ENCODE data around the gene RNMT.
"Not testable (repeated sequence)": the region's sequence is repeated elsewhere in the genome, so short reads cannot be mapped to it uniquely, and the experiment has no call there.

The RNMT gene

DNA sequence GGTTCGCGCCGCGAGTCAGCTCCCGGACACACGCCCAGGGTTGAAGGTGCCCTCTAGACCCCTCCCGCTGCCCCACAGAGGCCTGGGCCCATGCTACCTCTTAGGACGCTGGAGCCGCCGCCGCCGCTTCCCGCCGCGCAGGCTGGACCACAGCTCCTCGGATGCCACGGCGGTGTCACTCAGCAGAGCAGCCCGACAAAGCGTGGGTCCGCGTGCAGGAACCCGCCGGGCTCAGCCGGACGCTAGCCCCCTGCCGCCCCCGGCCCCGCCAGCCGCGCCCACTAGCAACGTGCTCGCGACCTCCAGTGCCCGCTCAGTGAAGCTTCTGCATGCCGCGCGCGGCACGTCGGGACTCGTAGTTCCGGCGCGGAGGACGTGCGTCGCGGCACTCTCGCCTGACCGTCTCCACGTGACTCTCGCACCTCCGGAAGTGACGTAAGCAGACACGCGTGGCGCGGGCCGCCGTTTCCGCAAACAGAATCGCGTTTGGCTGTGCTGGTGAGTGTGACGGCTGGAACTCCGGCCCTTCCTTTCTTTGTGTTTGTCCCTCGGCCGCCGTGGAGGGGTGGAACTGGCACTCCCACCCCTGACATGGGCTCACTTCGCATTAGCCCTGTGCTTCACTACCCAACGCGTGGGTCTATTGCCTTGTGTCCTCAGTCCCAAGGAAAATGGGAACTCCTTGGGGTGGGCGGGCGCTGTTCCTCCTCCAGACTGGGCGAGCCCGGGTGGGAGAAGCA lies at the start of gene RNMT, which contains the start of gene FAM210A:
Gene RNMT (plus strand): TSS at position 442 of the 740 bp plus-strand sequence. CDS start 4,845 bp downstream, outside the sequence.
Gene FAM210A (minus strand): TSS at position 327 of the 740 bp plus-strand sequence. CDS start 44,481 bp downstream, outside the sequence.
- peak; percentile 96 for DNase-seq

- DNase-seq: not testable (repeated sequence)
Observed at GRCh38 chr18:13677350-13677749, 49.1 kb upstream of the RNMT start.

DNA sequence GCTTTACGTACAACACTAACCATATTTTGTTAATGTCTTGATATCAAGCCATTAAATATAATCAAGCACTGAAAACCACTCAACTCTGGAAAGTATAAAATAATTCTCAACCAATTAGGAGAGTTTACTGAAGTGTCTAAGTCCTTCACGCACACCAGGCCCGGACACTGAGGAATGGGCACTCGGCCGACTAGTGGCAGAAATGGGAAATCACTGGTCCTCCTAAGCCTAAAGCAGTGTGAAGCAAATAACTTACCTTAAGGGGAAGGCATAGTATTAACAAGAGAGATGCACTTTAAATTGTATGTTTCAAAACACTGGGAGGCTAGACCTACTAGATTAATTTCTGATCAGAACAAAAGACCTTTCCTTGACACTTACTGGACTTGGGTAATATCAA lies 45.9 kb upstream of the RNMT start:
- no peak for DNase-seq

- no peak for DNase-seq
Observed at GRCh38 chr18:13681701-13682100, 44.8 kb upstream of the RNMT start.

- DNase-seq: no peak
Observed at GRCh38 chr18:13684546-13684945, 41.9 kb upstream of the RNMT start.

GRCh38 chr18:13688191-13689136 lies 38.0 kb upstream of the RNMT start:
- no peak for DNase-seq

DNA sequence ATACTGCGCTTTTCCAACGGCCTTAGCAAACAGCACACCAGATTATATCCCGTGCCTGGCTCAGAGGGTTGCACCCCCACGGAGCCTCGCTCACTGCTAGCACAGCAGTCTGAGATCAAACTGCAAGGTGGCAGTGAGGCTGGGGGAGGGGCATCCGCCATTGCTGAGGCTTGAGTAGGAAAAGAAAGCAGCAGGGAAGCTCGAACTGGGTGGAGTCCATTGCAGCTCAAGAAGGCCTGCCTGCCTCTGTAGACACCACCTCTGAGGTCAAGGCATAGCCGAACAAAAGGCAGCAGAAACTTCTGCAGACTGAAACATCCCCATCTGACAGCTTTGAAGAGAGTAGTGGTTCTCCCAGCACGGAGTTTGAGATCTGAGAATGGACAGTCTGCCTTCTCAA lies 36.4 kb upstream of the RNMT start:
- DNase-seq: not testable (repeated sequence)

- not testable (repeated sequence) for DNase-seq
Observed at GRCh38 chr18:13695337-13695736, 31.1 kb upstream of the RNMT start.

DNA sequence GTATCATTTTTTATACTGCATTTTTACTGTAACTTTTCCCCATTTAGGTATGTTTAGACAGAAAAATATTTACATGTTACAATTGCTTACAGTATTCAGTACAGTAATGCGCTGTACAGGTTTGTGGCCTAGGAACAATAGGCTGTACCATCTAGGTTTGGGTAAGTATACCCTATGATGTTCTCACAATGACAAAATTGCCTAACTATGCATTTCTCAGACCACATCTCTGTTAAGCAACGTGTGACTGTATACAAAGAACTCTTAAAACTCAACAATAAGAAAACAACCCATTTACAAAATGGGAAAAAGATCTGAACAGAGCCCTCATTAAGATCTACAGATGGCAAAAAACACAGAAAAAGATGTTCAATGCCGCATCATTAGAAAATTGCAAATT lies 29.5 kb upstream of the RNMT start:
- DNase-seq: no peak

GRCh38 chr18:13700153-13700552 lies 26.3 kb upstream of the RNMT start:
- no peak for DNase-seq

DNA sequence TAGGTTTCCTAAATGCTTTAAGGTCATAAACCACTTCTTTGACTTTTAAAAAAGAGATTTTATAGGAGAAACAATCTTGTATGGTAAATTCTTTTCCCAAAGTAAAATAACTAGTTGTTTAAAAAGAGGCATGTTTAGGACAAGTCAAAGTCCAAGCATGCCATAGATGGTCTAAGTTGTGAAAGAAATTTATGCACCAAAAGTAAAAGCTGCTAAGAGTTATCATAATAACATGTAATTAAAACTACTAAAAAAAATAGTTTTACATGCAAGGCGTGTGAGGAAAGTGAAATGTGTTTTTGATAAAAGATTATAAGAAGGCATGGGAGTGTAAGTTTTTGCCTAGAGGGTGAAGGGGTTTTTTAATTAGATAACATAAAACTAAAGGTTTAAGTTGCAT lies 22.6 kb upstream of the RNMT start:
- DNase-seq: no peak

DNA sequence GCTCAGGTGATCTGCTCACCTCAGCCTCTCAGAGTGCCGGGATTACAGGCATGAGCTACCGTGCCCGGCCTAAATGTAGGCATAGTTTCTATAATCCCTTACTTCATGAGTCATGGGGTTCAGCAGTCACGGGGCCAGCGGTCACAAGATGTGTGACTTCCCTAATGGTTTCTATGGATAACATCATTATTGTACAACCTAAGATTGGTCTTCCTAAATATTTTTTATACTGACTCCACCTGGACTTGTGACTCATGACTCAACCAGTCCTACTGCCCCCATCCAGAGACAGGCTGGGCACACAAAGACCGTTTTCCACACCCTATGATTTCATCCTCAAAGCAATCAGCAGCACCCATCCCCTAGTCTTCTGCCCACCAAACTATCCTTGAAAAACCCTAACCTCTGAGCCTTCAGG lies 16.1 kb upstream of the RNMT start:
- peak; percentile 12 for DNase-seq

GRCh38 chr18:13712400-13713131 lies 13.9 kb upstream of the RNMT start:
- no peak for DNase-seq

DNA sequence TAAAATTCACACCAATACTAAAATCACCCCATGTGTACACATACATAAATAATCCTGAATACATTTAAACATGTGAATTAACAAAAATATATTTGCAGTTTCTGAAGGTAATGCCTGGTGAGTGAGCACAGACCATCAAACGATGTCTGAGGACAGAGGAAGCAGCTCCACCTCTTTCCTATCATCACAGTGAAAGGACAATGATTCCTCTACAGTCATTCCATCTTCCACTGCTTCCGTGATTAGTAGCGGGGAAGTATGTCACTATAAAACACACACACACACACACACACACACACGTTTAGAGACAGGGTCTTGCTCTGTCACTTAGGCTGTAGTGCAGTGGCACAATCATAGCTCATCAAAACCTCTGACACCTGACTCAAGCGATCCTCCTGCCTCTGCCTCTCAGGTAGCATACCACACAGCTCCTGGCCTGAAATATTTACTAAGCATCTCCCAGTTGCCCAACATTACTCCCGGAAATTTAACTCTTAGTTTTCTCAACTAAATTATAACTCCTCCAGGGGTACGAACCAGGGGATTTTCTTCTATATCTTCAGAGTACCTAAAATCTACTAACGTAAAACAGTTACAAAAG lies 12.9 kb upstream of the RNMT start:
- no peak for DNase-seq

- no peak for DNase-seq
Observed at GRCh38 chr18:13715330-13715729, 11.1 kb upstream of the RNMT start.

GRCh38 chr18:13716916-13717315 lies 9.6 kb upstream of the RNMT start:
- no peak for DNase-seq

DNA sequence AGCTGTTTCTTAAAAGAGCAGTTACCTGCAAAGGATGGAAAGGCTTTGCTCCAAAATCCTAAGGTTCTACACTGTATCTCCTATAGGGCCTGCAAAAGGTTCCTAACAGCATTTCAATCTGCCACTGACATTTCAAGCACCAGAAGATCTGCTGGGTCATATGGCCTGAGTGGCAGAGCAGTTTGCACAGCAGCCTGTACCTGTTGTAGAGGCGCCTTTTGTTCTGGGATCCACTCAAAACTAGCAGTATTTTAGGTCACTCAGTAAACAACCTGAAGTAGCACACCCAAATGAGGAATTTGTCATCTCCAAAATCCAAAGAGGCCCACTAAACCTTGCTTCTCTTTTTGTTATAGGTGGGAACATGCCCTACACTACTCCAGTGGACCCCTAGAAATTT lies 6.3 kb upstream of the RNMT start:
- no peak for DNase-seq

DNA sequence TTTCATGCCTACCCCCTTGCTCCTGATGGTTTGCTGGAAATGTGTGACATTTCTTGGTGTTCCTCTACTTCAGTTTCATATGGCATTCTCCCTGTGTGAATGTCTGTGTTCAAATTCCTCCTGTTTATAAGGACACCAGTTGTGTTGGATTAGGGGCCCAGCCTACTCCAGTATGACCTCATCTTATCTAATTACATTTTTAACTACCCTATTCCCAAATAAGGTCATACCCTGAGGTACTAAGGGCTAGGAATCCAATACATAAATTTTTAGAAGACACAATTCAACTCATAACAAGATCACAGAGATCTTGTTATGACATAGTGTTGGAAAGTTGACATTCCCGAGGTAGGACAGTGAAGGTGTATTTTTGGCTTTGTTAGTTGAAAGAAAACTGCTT lies 5.6 kb upstream of the RNMT start:
- no peak for DNase-seq

GRCh38 chr18:13725566-13726231 lies 774 bp upstream of the RNMT start:
- DNase-seq: peak; percentile 2

GRCh38 chr18:13726972-13727331 lies 479 bp downstream of the RNMT start:
- peak; percentile 36 for DNase-seq

DNA sequence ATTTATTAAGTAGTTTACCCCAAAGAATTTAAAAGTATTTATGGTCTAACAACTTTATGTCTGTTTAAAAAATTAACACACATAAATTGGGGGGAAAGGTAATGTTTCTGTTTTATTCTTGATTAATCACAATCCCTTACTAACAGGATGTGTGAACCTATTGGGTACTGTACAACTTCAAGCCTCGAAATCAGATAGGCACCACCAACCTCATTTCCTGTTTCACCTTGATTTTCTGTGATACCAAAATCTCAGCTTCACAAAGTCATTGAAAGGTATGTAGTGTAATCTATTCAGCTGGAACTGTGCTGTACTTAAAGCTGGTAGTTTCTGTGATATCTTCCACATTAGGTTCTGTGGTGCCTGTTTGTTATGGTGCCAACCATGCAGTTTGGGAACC lies 4.0 kb downstream of the RNMT start:
- no peak for DNase-seq

DNA sequence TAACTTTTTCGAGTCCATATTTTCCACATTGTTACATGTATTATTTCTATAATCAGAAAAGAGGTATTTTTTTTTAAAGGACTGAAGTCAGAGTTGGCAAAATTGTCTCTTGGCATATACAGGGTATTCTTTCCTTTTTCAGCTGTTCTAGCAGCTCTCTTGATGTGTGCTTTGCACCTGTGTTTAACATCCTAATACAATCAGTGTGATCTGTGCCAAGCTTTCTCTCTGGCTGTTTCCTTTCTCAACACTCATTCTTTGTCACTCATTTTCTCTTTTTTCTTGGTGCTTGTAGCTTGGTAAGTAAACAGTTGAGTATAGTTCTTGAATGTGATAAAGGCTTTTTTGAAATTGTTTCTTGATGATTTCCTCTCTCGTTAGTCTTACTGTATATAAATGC lies 9.2 kb downstream of the RNMT start:
- DNase-seq: no peak

Data from HCEC 1CT (cell line).